BJ (cell line): ENCODE data around the gene YPEL1. TPM values are rescaled to one million over a fixed set of nuclear protein-coding genes. Genes with fewer than 3 reads are reported as not detected.

Experiments
- CTCF ChIA-PET: fragments of 350-600 bp; formaldehyde crosslinking; extraction: SDS; loops from one replicate; lab custom pipeline; 2021; ENCODE audit warnings: antibody characterized with exemption, inconsistent platforms; lab: Yijun Ruan, JAX
- POLR2A ChIA-PET: fragments of 300-600 bp; sonication (Branson Sonifier 250); formaldehyde crosslinking; extraction: SDS; loops from one replicate; lab custom pipeline; 2021; ENCODE audit warnings: antibody characterized with exemption; lab: Charles Lee
- DNase-seq: peaks from one replicate; pipeline ENCODE4 v3.0.0-alpha.2; 2011; ENCODE audit warnings: low read depth
- H3K27me3 ChIP-seq: 2 replicates; pipeline ENCODE4 v1.6.0; 2011; ENCODE audit warnings: low read length; ENCODE audit not compliant: control insufficient read depth, insufficient read depth
- H3K36me3 ChIP-seq: 2 replicates; pipeline ENCODE4 v1.5.1; 2011; ENCODE audit warnings: low read length; ENCODE audit not compliant: control insufficient read depth, insufficient read depth
- H3K4me3 ChIP-seq: 2 replicates; pipeline ENCODE4 v1.5.1; 2011; ENCODE audit warnings: low read depth, mild to moderate bottlenecking, control low read depth, low read length
- CTCF ChIP-seq: IDR thresholded peaks from 2 replicates; pipeline ENCODE4 v1.5.1; 2011; ENCODE audit warnings: low read depth, mild to moderate bottlenecking, control low read depth, inconsistent platforms, low read length, moderate library complexity; ENCODE audit not compliant: insufficient read depth
- polyA plus RNA-seq: library from polyadenylated mRNA; depleted of rRNA; stranded (reverse); fragments of >200 nt; gene quantifications from 2 replicates; pipeline ENCODE4 v1.2.3, GENCODE V29; 2011

Gene YPEL1
- polyA plus RNA-seq, 1 experiment: 0.69 TPM

GRCh38 chr22:21685164-21685513, 50.5 kb downstream of the YPEL1 start:
- POLR2A ChIA-PET: no interaction called here
- Histone ChIP-seq H3K36me3 (peaks cover 44% of the 10 kb centered on the region), H3K4me3 (no peak overlapping the region), H3K27me3 (no peaks in the 10 kb centered on the region)
- CTCF ChIA-PET: interaction anchor here (1.2 kb wide), 1 partner anchor 253 kb away, joined by 5 read pairs; no protein-coding TSS in a partner anchor
- no peak for DNase-seq
- TF ChIP-seq CTCF: no peak

GRCh38 chr22:21684492-21685163, 51.0 kb downstream of the YPEL1 start:
- ChIA-PET CTCF (interaction anchor here (1.2 kb wide), 1 partner anchor 253 kb away, joined by 5 read pairs; no protein-coding TSS in a partner anchor), POLR2A (no interaction called here)
- peaks cover 42% of the 10 kb centered on the region for H3K36me3 ChIP-seq
- H3K27me3 ChIP-seq: no peaks in the 10 kb centered on the region
- no peak overlapping the region for H3K4me3 ChIP-seq
- DNase-seq: no peak
- TF ChIP-seq CTCF: no peak

GRCh38 chr22:21683401-21683811, 52.2 kb downstream of the YPEL1 start:
- no peak for DNase-seq
- no peak for TF ChIP-seq CTCF
- H3K36me3 ChIP-seq: peaks cover 36% of the 10 kb centered on the region
- ChIA-PET POLR2A (no interaction called here), CTCF (no interaction called here)
- no peak overlapping the region for H3K4me3 ChIP-seq
- H3K27me3 ChIP-seq: no peaks in the 10 kb centered on the region

GRCh38 chr22:21682385-21683175, 53.0 kb downstream of the YPEL1 start:
- DNase-seq: no peak
- no peak for TF ChIP-seq CTCF
- H3K36me3 ChIP-seq: peaks cover 35% of the 10 kb centered on the region
- no peak overlapping the region for H3K4me3 ChIP-seq
- H3K27me3 ChIP-seq: no peaks in the 10 kb centered on the region
- CTCF ChIA-PET: no interaction called here
- POLR2A ChIA-PET: no interaction called here
